T-cell (primary cell): ENCODE measurements around the gene DST. TPM values are rescaled to one million over a fixed set of nuclear protein-coding genes. Genes with fewer than 3 reads are reported as not detected.

Source experiments
- ATAC-seq, 4 experiments: fragments of 200-7000 bp in 3 of 4; fragments of 150-1000 bp in 1 of 4; cut with Tn5 transposase; replicated peaks in 1 of 4; 1 replicate in 3 of 4; 2 replicates in 1 of 4; pipeline ENCODE4 v1.10.0; 2021; ENCODE audit warnings: moderate library complexity in 3 of 4, mild to moderate bottlenecking in 2 of 4, moderate number of reproducible peaks in 1 of 4
- CTCF ChIA-PET, 2 donors: fragments of 300-600 bp; sonication (Branson Sonifier 250); formaldehyde crosslinking; loops; one replicate each; lab custom pipeline; 2022; ENCODE audit warnings: antibody characterized with exemption in 2 of 2; lab: Charles Lee
- POLR2A ChIA-PET, 2 donors: fragments of 300-600 bp; sonication (Branson Sonifier 250); formaldehyde crosslinking; loops; one replicate each; lab custom pipeline; 2022; ENCODE audit warnings: antibody characterized with exemption in 2 of 2; lab: Charles Lee
- DNase-seq, 35 experiments: peaks; one replicate each; pipeline versions ENCODE4 v3.0.0 to v3.0.0-alpha.2; 2013 to 2023
- H3K27ac ChIP-seq: one replicate; pipeline ENCODE4 v1.5.1; 2013; ENCODE audit warnings: low read length
- H3K27me3 ChIP-seq, 2 experiments: replicated peaks in 1 of 2; 1 replicate in 1 of 2; 2 replicates in 1 of 2; pipeline versions ENCODE4 v1.6.1 to v1.7.0; 2013; ENCODE audit warnings: low read length in 1 of 2, mixed read lengths in 1 of 2; ENCODE audit not compliant: control insufficient read depth in 2 of 2, insufficient read depth in 2 of 2; ENCODE audit errors: extremely low read depth in 1 of 2
- H3K36me3 ChIP-seq, 2 donors: 1 replicate in 1 of 2; 2 replicates in 1 of 2; pipeline versions ENCODE4 v1.6.1 to v1.7.0; 2013; ENCODE audit warnings: low read length in 1 of 2; ENCODE audit not compliant: control insufficient read depth in 2 of 2, insufficient read depth in 1 of 2; ENCODE audit errors: extremely low read depth in 1 of 2
- H3K4me1 ChIP-seq, 2 experiments: 1 replicate in 1 of 2; 2 replicates in 1 of 2; pipeline versions ENCODE4 v1.6.1 to v1.7.0; 2013; ENCODE audit warnings: low read length in 2 of 2, mixed read lengths in 1 of 2; ENCODE audit not compliant: insufficient read depth in 2 of 2, control insufficient read depth in 1 of 2; ENCODE audit errors: extremely low read depth in 1 of 2
- H3K4me3 ChIP-seq, 2 donors: 1 replicate in 1 of 2; 2 replicates in 1 of 2; pipeline versions ENCODE4 v1.5.1 to v1.7.0; 2013; ENCODE audit warnings: mild to moderate bottlenecking in 2 of 2, low read length in 1 of 2, moderate library complexity in 1 of 2; ENCODE audit not compliant: control insufficient read depth in 1 of 2; ENCODE audit errors: extremely low read depth in 1 of 2
- H3K9me3 ChIP-seq: 2 replicates; pipeline ENCODE4 v1.7.0; 2013
- H3K27ac Mint-ChIP-seq, 2 donors: one replicate each; pipeline ENCODE4 v1.8.0; 2020 to 2021; ENCODE audit warnings: mild to moderate bottlenecking in 2 of 2, mixed read lengths in 2 of 2
- H3K27me3 Mint-ChIP-seq, 2 donors: one replicate each; pipeline ENCODE4 v1.8.0; 2021 to 2022; ENCODE audit warnings: mixed read lengths in 2 of 2
- H3K36me3 Mint-ChIP-seq: one replicate; pipeline ENCODE4 v1.8.0; 2021; ENCODE audit warnings: mixed read lengths
- H3K4me1 Mint-ChIP-seq, 3 donors: one replicate each; pipeline ENCODE4 v1.8.0; 2020 to 2022; ENCODE audit warnings: mixed read lengths in 3 of 3, mild to moderate bottlenecking in 1 of 3
- H3K4me3 Mint-ChIP-seq, 3 donors: one replicate each; pipeline ENCODE4 v1.8.0; 2020 to 2022; ENCODE audit warnings: mild to moderate bottlenecking in 3 of 3, mixed read lengths in 3 of 3, moderate library complexity in 3 of 3
- H3K9me3 Mint-ChIP-seq, 3 donors: one replicate each; pipeline ENCODE4 v1.8.0; 2020 to 2022; ENCODE audit warnings: mixed read lengths in 3 of 3
- WGBS: methylation state at CpG from one replicate; pipeline ENCODE4 v1.1.5; 2013; ENCODE audit warnings: missing lambda C conversion rate; ENCODE audit not compliant: insufficient coverage; 5-methylcytosine and 5-hydroxymethylcytosine counted together
- total RNA-seq, 35 experiments: library from RNA in 6 of 35; stranded (reverse) in 6 of 35; fragments of 120-200 nt in 1 of 35; gene quantifications; one replicate each; pipeline versions ENCODE4 v1.2.1 to v1.2.4 and lab custom pipeline; 2013 to 2026

The DST gene
- total RNA-seq, 5 donors from 2014 or later (not counting 1 experiment from before 2014, with no cell fraction given) = 3.1 to 12.1 (median 7.4) TPM

- CTCF ChIA-PET = interaction anchor here in 1 of 2 donors (1.1 kb wide), 1 partner anchor 18 kb away, joined by 6 read pairs; no protein-coding TSS in a partner anchor
- no CpG with 5 or more reads among the region's 1 CpG for WGBS
These were observed 115.7 kb downstream of the DST start for GRCh38 chr6:56526860-56527544.

GRCh38 chr6:56525974-56526789 lies 116.5 kb downstream of the DST start:
- DNase-seq (no peak), ATAC-seq (no peak)
- Histone ChIP-seq H3K27me3 (no peaks in the 10 kb centered on the region), H3K9me3 (no peaks in the 10 kb centered on the region), H3K4me3 (no peak overlapping the region), H3K27ac (no peak overlapping the region), H3K36me3 (no peaks in the 10 kb centered on the region), H3K4me1 (no peaks in the 10 kb centered on the region)
- WGBS = 93% methylated on average over 5 of the region's 11 CpGs
- Mint-ChIP-seq H3K9me3 (no peaks in the 10 kb centered on the region), H3K27me3 (no peaks in the 10 kb centered on the region), H3K4me1 (no peaks in the 10 kb centered on the region), H3K36me3 (no peaks in the 10 kb centered on the region), H3K4me3 (no peak overlapping the region), H3K27ac (no peak overlapping the region)
- CTCF ChIA-PET = interaction anchor here in 1 of 2 donors (1.1 kb wide), 1 partner anchor 19 kb away, joined by 6 read pairs; no protein-coding TSS in a partner anchor
- POLR2A ChIA-PET = interaction anchor here in 1 of 2 donors (0.6 kb wide), 1 partner anchor 1093 kb away, joined by 3 read pairs; no protein-coding TSS in a partner anchor

More at GRCh38 chr6:56526860-56527544, 115.7 kb downstream of the DST start:
- no peaks in the 10 kb centered on the region for H3K27me3 Mint-ChIP-seq
- no peaks in the 10 kb centered on the region for H3K27me3 ChIP-seq
- no peak overlapping the region for H3K4me3 ChIP-seq
- no peaks in the 10 kb centered on the region for H3K4me1 ChIP-seq
- no peaks in the 10 kb centered on the region for H3K9me3 Mint-ChIP-seq
- no peaks in the 10 kb centered on the region for H3K9me3 ChIP-seq
- no peak overlapping the region for H3K4me3 Mint-ChIP-seq
- H3K27ac Mint-ChIP-seq = no peak overlapping the region
- no peak for ATAC-seq
- no peak overlapping the region for H3K27ac ChIP-seq
- no peaks in the 10 kb centered on the region for H3K36me3 ChIP-seq
- no peaks in the 10 kb centered on the region for H3K4me1 Mint-ChIP-seq
- POLR2A ChIA-PET = interaction anchor here in 1 of 2 donors (0.6 kb wide), 1 partner anchor 1094 kb away, joined by 3 read pairs; no protein-coding TSS in a partner anchor
- DNase-seq = no peak
- H3K36me3 Mint-ChIP-seq = no peaks in the 10 kb centered on the region

- no peak overlapping the region for H3K27ac ChIP-seq
- no peaks in the 10 kb centered on the region for H3K27me3 ChIP-seq
- POLR2A ChIA-PET = no interaction called here
- Mint-ChIP-seq H3K4me1 (no peaks in the 10 kb centered on the region), H3K4me3 (no peak overlapping the region), H3K36me3 (peaks cover 3% of the 10 kb centered on the region), H3K27me3 (no peaks in the 10 kb centered on the region), H3K9me3 (peaks cover 0 to 3% (median 2%) of the 10 kb centered on the region in 3 donors), H3K27ac (no peak overlapping the region)
- ATAC-seq (no peak), DNase-seq (no peak)
- no peaks in the 10 kb centered on the region for H3K36me3 ChIP-seq
- no peaks in the 10 kb centered on the region for H3K4me1 ChIP-seq
- H3K9me3 ChIP-seq = no peaks in the 10 kb centered on the region
- CTCF ChIA-PET = no interaction called here
- H3K4me3 ChIP-seq = no peak overlapping the region
- 88% methylated on average over 2 of the region's 4 CpGs for WGBS
These were observed 117.6 kb downstream of the DST start for GRCh38 chr6:56524891-56525703.

- Mint-ChIP-seq H3K9me3 (peaks cover 0 to 9% (median 8%) of the 10 kb centered on the region in 3 donors), H3K27me3 (no peaks in the 10 kb centered on the region), H3K27ac (no peak overlapping the region), H3K4me3 (no peak overlapping the region), H3K36me3 (peaks cover 3% of the 10 kb centered on the region), H3K4me1 (no peaks in the 10 kb centered on the region)
- no peaks in the 10 kb centered on the region for H3K9me3 ChIP-seq
- CTCF ChIA-PET = interaction anchor here in 1 of 2 donors (0.5 kb wide), 1 partner anchor 369 kb away, joined by 3 read pairs; no protein-coding TSS in a partner anchor
- no CpG with 5 or more reads among the region's 3 CpGs for WGBS
- no peaks in the 10 kb centered on the region for H3K36me3 ChIP-seq
- POLR2A ChIA-PET = no interaction called here
- ATAC-seq = no peak
- no peaks in the 10 kb centered on the region for H3K4me1 ChIP-seq
- no peak overlapping the region for H3K4me3 ChIP-seq
- no peak for DNase-seq
- H3K27ac ChIP-seq = no peak overlapping the region
- H3K27me3 ChIP-seq = no peaks in the 10 kb centered on the region
These were observed 120.0 kb downstream of the DST start for GRCh38 chr6:56522495-56523270.

GRCh38 chr6:56521976-56522375 lies 120.7 kb downstream of the DST start:
- no peaks in the 10 kb centered on the region for H3K4me1 Mint-ChIP-seq
- no peak for ATAC-seq
- H3K27ac Mint-ChIP-seq = no peak overlapping the region

More at GRCh38 chr6:56521976-56522375, 120.7 kb downstream of the DST start:
- no CpG with 5 or more reads among the region's 2 CpGs for WGBS
- no peaks in the 10 kb centered on the region for H3K4me1 ChIP-seq
- no peaks in the 10 kb centered on the region for H3K9me3 ChIP-seq
- no peak for DNase-seq
- H3K4me3 ChIP-seq = no peak overlapping the region
- no peak overlapping the region for H3K27ac ChIP-seq
- Mint-ChIP-seq H3K36me3 (peaks cover 3% of the 10 kb centered on the region), H3K4me3 (no peak overlapping the region), H3K9me3 (peaks cover 0 to 9% (median 8%) of the 10 kb centered on the region in 3 donors), H3K27me3 (no peaks in the 10 kb centered on the region)
- H3K27me3 ChIP-seq = no peaks in the 10 kb centered on the region
- POLR2A ChIA-PET = no interaction called here
- H3K36me3 ChIP-seq = no peaks in the 10 kb centered on the region
- CTCF ChIA-PET = no interaction called here
